ENCODE measurements around the gene OR6J1.

Gene OR6J1

GRCh38 chr14:22587247-22587646, 56.9 kb downstream of the OR6J1 start:
- no peak for DNase-seq (ENCODE audit: extremely low read depth, low read depth)
- TF ChIP-seq, protein P1, sequence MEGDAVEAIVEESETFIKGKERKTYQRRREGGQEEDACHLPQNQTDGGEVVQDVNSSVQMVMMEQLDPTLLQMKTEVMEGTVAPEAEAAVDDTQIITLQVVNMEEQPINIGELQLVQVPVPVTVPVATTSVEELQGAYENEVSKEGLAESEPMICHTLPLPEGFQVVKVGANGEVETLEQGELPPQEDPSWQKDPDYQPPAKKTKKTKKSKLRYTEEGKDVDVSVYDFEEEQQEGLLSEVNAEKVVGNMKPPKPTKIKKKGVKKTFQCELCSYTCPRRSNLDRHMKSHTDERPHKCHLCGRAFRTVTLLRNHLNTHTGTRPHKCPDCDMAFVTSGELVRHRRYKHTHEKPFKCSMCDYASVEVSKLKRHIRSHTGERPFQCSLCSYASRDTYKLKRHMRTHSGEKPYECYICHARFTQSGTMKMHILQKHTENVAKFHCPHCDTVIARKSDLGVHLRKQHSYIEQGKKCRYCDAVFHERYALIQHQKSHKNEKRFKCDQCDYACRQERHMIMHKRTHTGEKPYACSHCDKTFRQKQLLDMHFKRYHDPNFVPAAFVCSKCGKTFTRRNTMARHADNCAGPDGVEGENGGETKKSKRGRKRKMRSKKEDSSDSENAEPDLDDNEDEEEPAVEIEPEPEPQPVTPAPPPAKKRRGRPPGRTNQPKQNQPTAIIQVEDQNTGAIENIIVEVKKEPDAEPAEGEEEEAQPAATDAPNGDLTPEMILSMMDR (IDR thresholded peaks at IDR 0.05; ENCODE audit: low read depth, low read length) = no peak

- TF ChIP-seq, protein P1 (IDR thresholded peaks at IDR 0.05; ENCODE audit: low read depth, low read length) = no peak
- DNase-seq (ENCODE audit: extremely low read depth, low read depth) = no peak
These were observed 60.2 kb downstream of the OR6J1 start for GRCh38 chr14:22583994-22584393.
